Activated CD8-positive, alpha-beta T cell treated with anti-CD3 and anti-CD28 coated beads, Interleukin-2, amount 10 ng/mL, durations not matched to agents 7 days and 5 days (primary cell): ENCODE measurements around the gene EPHA4. TPM values are rescaled to one million over a fixed set of nuclear protein-coding genes. Genes with fewer than 3 reads are reported as not detected.

ENCODE experiments used
- ATAC-seq: fragments of 150-1000 bp; cut with Tn5 transposase; one replicate; pipeline ENCODE4 v1.10.0; 2021; ENCODE audit warnings: moderate library complexity
- CTCF ChIA-PET: fragments of 350-600 bp; sonication (Branson Sonifier 250); formaldehyde crosslinking; loops from one replicate; lab custom pipeline; 2021; ENCODE audit warnings: antibody characterized with exemption; lab: Charles Lee
- POLR2A ChIA-PET: fragments of 350-600 bp; sonication (Branson Sonifier 250); formaldehyde crosslinking; loops from one replicate; lab custom pipeline; 2021; ENCODE audit warnings: antibody characterized with exemption; lab: Charles Lee
- DNase-seq: peaks from one replicate; pipeline ENCODE4 v3.0.0-alpha.2; 2020
- H3K27ac Mint-ChIP-seq: one replicate; pipeline ENCODE4 v1.8.0; 2021; ENCODE audit warnings: mild to moderate bottlenecking, mixed read lengths
- H3K27me3 Mint-ChIP-seq: one replicate; pipeline ENCODE4 v1.8.0; 2021; ENCODE audit warnings: low read depth, mixed read lengths
- H3K36me3 Mint-ChIP-seq: one replicate; pipeline ENCODE4 v1.8.0; 2021; ENCODE audit warnings: low read depth, mixed read lengths
- H3K4me1 Mint-ChIP-seq: one replicate; pipeline ENCODE4 v1.8.0; 2021; ENCODE audit warnings: low read depth, mixed read lengths
- H3K4me3 Mint-ChIP-seq: one replicate; pipeline ENCODE4 v1.8.0; 2021; ENCODE audit warnings: mild to moderate bottlenecking, mixed read lengths
- H3K9me3 Mint-ChIP-seq: one replicate; pipeline ENCODE4 v1.8.0; 2022; ENCODE audit warnings: mixed read lengths; ENCODE audit not compliant: insufficient read depth
- total RNA-seq, 2 experiments: library from RNA; stranded (reverse); gene quantifications; one replicate each; pipeline ENCODE4 v1.2.3, GENCODE V29; 2021

The EPHA4 gene
- total RNA-seq, 2 experiments from 2014 or later, result 1.2 to 1.5 TPM

DNA sequence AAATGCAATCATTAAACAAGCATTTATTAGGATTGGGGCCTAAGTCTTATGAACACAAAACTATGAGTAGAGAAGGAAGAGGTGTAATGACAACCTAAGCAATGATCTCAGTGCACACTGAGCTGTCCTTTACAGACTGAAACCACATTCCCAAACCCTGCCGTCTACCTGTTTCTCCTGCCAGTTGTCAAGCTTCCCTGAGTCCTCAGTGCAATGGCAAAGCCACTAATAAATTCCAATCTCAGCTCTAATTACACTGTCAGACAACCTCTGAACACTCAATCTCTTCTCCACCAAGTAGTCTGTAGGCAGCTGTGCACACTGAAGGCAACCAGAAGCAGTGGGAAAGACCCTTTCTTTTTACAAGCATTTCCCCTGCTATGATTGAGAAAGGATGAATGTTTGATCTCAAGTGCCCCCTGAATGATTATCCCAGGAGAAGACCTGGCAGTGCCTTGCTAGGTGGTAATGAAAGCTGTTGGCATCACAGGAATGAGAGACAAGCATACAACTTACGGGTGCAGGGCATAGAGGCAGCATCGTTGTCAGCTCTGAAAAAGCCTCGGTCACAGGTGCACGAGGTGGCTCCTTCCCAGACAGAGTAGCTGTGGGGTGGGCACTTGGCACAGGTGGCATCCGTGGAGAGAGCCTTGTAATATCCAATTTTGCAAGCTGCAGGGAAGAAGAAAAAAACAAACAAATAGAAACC lies 71.4 kb downstream of the EPHA4 start:
- H3K27ac Mint-ChIP-seq, result no peak overlapping the region
- H3K4me1 Mint-ChIP-seq, result no peaks in the 10 kb centered on the region
- no peaks in the 10 kb centered on the region for H3K9me3 Mint-ChIP-seq
- CTCF ChIA-PET, result interaction anchor here (0.9 to 1.2 kb wide), 3 partner anchors 20 to 73 kb away, joined by 3 to 4 read pairs (median 3); no protein-coding TSS in a partner anchor
- POLR2A ChIA-PET, result interaction anchor here (0.6 kb wide), 2 partner anchors 20 to 87 kb away, joined by 3 to 4 read pairs; no protein-coding TSS in a partner anchor
- no peaks in the 10 kb centered on the region for H3K36me3 Mint-ChIP-seq
- DNase-seq (no peak), ATAC-seq (no peak)
- H3K27me3 Mint-ChIP-seq, result peaks cover 6% of the 10 kb centered on the region
- H3K4me3 Mint-ChIP-seq, result no peak overlapping the region

DNA sequence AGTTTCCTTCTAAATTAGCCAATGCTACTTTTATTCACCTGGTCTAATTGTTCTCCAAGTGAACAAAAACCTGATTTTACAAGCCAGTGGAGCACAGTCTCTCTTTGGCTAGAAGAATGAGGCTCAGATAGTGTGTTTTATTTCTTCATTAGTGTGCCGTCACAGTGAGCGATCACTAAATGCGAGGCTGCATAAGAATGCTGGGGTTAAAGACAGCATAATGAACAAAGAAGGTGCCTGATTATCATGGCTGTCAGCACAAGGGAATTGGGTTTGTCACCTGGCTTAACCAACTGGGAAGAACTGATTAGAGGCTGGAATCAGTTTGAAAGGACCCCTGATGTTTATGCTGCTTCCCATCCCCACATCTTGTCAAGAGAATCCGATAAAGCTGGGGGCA lies 76.4 kb downstream of the EPHA4 start:
- ATAC-seq (no peak), DNase-seq (no peak)
- CTCF ChIA-PET, result interaction anchor here (0.6 to 1.1 kb wide), 2 partner anchors 13 to 89 kb away, joined by 3 read pairs; no protein-coding TSS in a partner anchor
- Mint-ChIP-seq H3K36me3 (no peaks in the 10 kb centered on the region), H3K4me1 (no peaks in the 10 kb centered on the region), H3K27me3 (peaks cover 4% of the 10 kb centered on the region), H3K9me3 (no peaks in the 10 kb centered on the region), H3K4me3 (no peak overlapping the region), H3K27ac (no peak overlapping the region)
- POLR2A ChIA-PET, result interaction anchor here (0.6 kb wide), 1 partner anchor 23 kb away, joined by 3 read pairs; no protein-coding TSS in a partner anchor

DNA sequence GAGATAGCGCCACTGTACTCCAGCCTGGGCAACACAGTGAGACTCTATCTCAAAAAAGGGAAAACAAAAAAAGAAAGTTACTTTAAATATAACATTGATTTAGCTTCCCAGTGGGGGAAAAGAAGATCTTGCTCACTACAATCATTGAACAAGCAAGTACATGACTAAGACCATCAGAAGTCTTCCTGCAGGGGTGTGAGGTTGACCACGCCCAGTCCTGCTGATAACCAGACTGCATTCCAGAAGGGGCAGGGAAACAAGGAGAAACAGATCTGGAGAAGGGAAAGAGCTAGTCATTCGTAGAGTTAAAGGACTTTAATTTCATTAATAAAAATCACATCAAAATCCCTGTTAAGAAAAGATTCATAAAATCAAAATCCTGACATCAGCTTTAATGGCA lies 77.5 kb downstream of the EPHA4 start:
- DNase-seq, result no peak
- Mint-ChIP-seq H3K27ac (no peak overlapping the region), H3K4me1 (no peaks in the 10 kb centered on the region), H3K4me3 (no peak overlapping the region), H3K27me3 (peaks cover 9% of the 10 kb centered on the region), H3K36me3 (no peaks in the 10 kb centered on the region), H3K9me3 (no peaks in the 10 kb centered on the region)
- ATAC-seq, result no peak
- CTCF ChIA-PET, result interaction anchor here (1.1 kb wide), 1 partner anchor 12 kb away, joined by 3 read pairs; no protein-coding TSS in a partner anchor
- POLR2A ChIA-PET, result no interaction called here

DNA sequence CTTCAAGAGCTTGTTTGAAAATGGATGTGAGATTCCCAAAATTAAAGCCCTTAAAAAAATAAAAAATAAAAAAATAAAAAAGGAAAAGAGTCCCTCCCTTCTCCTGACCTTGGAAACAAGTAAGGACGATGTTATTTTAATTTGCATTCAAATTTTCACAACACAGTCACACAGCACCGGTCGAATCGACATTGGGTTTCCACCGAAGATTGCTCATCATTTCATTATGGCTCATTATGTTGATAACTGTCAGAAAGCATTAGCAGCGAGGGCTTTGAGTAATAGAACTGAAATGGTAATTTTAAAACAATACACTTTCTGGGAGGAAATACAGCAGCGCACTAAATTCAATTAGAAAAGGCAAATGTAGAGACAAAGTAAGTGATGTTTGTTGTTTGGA lies 78.7 kb downstream of the EPHA4 start:
- POLR2A ChIA-PET, result no interaction called here
- CTCF ChIA-PET, result no interaction called here

DNA sequence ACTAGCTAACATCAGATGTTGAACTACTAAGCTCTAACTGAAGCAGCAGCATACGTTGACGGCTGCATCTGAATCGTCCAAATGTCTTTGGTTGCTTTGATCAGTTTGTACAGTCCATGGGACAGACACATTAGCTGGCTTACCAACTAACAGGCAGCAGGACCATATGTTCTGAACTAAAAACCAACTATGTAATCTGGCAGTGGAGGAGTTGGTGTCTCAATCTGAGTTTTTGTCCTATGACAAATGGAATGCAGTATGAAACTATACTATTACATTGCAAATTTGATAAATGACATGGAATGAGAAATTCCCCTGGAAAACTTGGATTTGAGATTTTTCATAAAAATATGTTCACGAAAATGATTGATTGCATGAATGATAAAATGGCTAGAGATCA lies 79.5 kb downstream of the EPHA4 start:
- Mint-ChIP-seq H3K4me1 (no peaks in the 10 kb centered on the region), H3K4me3 (no peak overlapping the region), H3K27me3 (peaks cover 9% of the 10 kb centered on the region), H3K36me3 (no peaks in the 10 kb centered on the region), H3K9me3 (no peaks in the 10 kb centered on the region), H3K27ac (no peak overlapping the region)
- POLR2A ChIA-PET, result no interaction called here
- DNase-seq (no peak), ATAC-seq (no peak)
- CTCF ChIA-PET, result no interaction called here

More for the DNA sequence above, 78.7 kb downstream of the EPHA4 start:
- DNase-seq (no peak), ATAC-seq (no peak)
- Mint-ChIP-seq H3K4me1 (no peaks in the 10 kb centered on the region), H3K27ac (no peak overlapping the region), H3K27me3 (peaks cover 9% of the 10 kb centered on the region), H3K4me3 (no peak overlapping the region), H3K9me3 (no peaks in the 10 kb centered on the region), H3K36me3 (no peaks in the 10 kb centered on the region)

DNA sequence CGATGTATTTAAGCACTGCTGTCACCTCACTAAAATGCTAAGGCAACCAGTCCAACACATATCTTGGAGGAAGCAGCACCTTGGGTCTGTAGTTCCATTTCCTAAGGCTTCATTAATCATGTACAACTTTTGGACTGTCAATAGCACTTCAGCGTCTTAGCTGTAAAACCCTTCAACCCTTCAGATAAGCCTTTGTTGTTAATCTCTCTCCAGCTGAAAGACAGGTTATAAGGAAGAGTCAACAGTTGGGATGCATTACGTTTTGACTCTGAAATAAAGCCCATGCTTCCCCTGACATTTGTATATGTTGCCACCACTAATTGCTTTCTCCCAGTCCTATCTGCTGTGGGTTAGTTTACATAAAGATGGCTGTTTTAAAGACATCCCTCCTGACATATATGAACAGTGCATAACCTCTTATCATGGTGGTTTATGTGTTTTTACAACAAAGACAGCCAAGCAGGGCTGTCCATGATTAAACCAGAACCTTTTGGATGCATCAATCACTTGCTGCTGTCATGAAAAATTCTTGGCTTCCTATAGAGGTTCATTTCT lies 81.5 kb downstream of the EPHA4 start:
- POLR2A ChIA-PET, result no interaction called here
- Mint-ChIP-seq H3K27ac (no peak overlapping the region), H3K27me3 (peaks cover 9% of the 10 kb centered on the region), H3K36me3 (no peaks in the 10 kb centered on the region), H3K4me3 (no peak overlapping the region), H3K4me1 (no peaks in the 10 kb centered on the region), H3K9me3 (no peaks in the 10 kb centered on the region)
- ATAC-seq, result no peak
- CTCF ChIA-PET, result no interaction called here
- no peak for DNase-seq

DNA sequence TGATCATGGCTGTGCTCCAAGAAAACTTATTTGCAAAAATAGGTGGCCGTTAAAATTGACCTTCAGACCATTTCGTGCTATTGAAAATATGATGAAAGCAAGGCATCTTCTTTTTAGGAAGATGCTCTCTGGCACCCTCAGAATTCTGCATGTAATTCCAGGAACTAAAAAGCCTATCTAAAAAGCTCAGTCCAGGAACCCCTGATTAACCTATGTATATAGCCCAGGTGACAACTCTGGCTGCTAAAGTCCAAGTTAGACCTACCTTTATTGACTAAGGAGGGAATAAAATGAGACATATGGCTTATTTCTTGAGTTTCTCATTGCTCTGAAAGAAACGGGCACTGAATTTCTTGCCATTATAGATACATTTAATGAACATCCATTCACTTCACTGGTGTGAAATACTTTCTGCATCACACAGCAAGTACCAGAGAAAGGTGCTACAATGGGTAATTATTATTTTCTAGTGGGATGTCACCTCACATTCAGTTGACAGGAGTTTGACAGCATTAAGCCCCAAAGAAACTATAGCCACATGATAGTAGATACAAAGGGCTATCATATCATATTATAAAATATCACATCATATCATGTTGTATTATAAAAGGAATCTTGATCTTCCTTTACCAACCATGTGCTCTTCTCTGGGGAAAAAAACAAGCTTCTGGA lies 83.8 kb downstream of the EPHA4 start:
- no peak overlapping the region for H3K27ac Mint-ChIP-seq
- H3K36me3 Mint-ChIP-seq, result no peaks in the 10 kb centered on the region
- H3K4me3 Mint-ChIP-seq, result no peak overlapping the region
- CTCF ChIA-PET, result no interaction called here
- no peak for DNase-seq
- H3K27me3 Mint-ChIP-seq, result peaks cover 9% of the 10 kb centered on the region
- ATAC-seq, result no peak
- POLR2A ChIA-PET, result no interaction called here
- H3K4me1 Mint-ChIP-seq, result no peaks in the 10 kb centered on the region
- no peaks in the 10 kb centered on the region for H3K9me3 Mint-ChIP-seq

DNA sequence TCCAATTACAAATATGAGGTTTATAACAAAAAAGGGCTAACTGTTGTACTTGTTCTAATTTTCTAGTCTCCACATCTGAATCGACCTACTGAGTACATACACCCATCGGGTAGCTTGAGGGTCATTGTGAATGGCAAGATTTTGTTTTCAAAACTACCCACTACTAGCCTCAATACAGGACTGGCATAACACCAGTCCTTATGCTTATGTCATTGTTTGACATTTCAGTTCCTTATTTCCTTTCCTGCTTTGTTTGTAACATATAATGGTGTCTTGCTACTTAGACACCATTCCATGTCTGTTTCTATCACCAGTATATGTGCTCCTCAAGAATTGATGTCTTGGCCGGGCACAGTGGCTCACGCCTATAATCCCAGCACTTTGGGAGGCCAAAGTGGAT lies 86.0 kb downstream of the EPHA4 start:
- Mint-ChIP-seq H3K4me1 (no peaks in the 10 kb centered on the region), H3K36me3 (no peaks in the 10 kb centered on the region), H3K27me3 (peaks cover 6% of the 10 kb centered on the region), H3K9me3 (no peaks in the 10 kb centered on the region), H3K4me3 (no peak overlapping the region), H3K27ac (no peak overlapping the region)
- DNase-seq (no peak), ATAC-seq (no peak)
- POLR2A ChIA-PET, result no interaction called here
- CTCF ChIA-PET, result no interaction called here

DNA sequence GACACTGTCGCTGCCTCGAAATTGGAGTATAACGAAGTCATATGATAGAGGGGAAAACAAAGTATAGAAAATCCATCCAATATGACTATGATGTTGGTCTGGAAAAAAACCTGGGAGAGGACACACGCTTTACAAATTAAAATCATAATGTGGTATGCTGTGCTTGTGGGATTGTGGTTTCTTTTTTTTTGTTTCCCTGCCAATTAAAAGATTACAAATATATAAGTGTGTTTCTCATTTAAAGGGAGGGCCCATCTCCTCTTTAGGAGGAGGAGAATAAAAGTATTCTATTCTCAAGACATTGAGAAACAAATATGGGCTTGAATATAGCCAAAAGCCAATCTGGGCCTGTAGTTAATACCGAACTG lies 86.6 kb downstream of the EPHA4 start:
- no peaks in the 10 kb centered on the region for H3K36me3 Mint-ChIP-seq

DNA sequence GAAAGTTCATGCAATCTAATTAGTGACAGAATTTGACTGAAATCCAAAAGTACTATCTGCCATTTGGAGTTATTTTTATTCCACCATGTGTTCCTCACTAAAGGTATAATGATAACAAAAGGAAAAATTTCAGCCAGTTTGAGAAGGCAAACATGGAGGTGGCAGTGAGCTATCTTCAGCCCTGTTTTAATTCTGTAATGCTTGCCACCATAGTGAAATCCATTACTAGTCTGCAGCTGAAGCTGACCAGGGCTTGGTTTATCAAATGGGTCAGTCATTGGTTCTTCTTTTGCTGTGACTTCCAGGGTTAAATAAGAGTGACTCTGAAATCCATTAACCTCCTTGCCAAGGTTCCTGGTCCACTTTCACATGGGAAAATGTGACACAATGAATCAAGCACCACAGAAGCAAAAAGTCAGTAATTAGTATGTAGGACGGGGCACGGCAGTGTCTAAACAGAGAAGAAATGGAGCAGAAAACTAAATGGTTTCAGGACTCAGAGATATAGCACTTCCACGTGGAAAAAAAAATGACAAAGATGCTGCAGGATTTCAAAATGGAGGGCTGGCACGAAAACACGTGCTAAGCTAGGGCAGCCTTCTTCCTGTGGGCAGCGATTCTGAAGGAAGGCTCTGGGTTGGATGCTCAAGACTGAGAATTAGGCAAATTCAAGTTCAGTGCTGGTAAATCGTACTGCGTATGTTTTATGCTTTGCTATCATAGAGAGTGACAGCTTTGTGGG lies 87.2 kb downstream of the EPHA4 start:
- Mint-ChIP-seq H3K4me1 (no peaks in the 10 kb centered on the region), H3K27me3 (no peaks in the 10 kb centered on the region), H3K9me3 (no peaks in the 10 kb centered on the region), H3K27ac (no peak overlapping the region), H3K36me3 (no peaks in the 10 kb centered on the region), H3K4me3 (no peak overlapping the region)
- ChIA-PET CTCF (interaction anchor here (1.3 kb wide), 1 partner anchor 36 kb away, joined by 3 read pairs; no protein-coding TSS in a partner anchor), POLR2A (no interaction called here)
- no peak for DNase-seq
- no peak for ATAC-seq

More for the DNA sequence above, 86.6 kb downstream of the EPHA4 start:
- Mint-ChIP-seq H3K27ac (no peak overlapping the region), H3K4me1 (no peaks in the 10 kb centered on the region), H3K9me3 (no peaks in the 10 kb centered on the region), H3K27me3 (peaks cover 3% of the 10 kb centered on the region), H3K4me3 (no peak overlapping the region)
- no peak for DNase-seq
- ChIA-PET CTCF (no interaction called here), POLR2A (no interaction called here)
- ATAC-seq, result no peak

DNA sequence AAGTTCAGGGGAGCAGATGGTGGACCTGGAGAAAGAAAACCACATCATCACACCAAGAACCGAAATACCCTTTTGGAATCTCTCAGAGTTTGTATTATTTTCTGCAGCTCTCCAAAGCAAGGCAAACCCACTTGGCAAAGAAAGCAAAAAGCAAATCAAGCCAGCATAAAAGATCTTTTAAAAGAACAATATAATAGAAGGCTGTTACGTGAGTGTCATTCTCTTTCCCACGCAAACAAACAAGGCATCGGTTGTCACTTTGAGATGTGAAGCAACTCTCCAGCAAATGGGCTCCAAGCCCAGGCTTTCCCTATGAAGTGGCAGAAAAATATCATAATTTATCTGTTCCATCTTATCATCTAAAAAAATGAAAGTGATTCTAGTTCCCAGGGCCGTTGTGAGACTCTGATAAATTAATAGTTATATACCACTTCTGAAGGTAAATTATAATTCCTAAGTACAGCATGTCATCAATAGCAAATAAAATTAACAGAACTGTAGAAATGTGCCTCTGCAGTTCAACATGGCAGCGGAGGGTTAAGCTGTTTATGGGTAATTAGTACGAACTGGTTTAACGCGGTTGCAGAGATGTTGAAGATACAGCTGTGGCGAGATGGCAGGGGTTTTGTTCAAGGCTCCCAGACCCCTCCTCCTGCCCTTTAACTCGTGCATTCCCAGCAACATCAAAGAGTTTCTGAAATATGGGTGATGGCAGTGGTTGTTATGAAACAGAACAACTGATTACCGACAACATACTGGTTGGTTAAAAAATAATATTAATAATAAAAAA lies 89.2 kb downstream of the EPHA4 start:
- CTCF ChIA-PET, result interaction anchor here (1.4 kb wide), 1 partner anchor 12 kb away, joined by 3 read pairs; no protein-coding TSS in a partner anchor
- peaks cover 2% of the 10 kb centered on the region for H3K27me3 Mint-ChIP-seq
- no peaks in the 10 kb centered on the region for H3K36me3 Mint-ChIP-seq
- ATAC-seq (no peak), DNase-seq (no peak)
- no peak overlapping the region for H3K4me3 Mint-ChIP-seq
- H3K27ac Mint-ChIP-seq, result no peak overlapping the region
- no peaks in the 10 kb centered on the region for H3K9me3 Mint-ChIP-seq
- POLR2A ChIA-PET, result no interaction called here
- no peaks in the 10 kb centered on the region for H3K4me1 Mint-ChIP-seq
